Endodermal cell (in vitro differentiated cells): Measurements from ENCODE around the gene CYYR1. TPM values are rescaled to one million over a fixed set of nuclear protein-coding genes. Genes with fewer than 3 reads are reported as not detected.

Source experiments
- DNase-seq: peaks from one replicate; pipeline ENCODE4 v3.0.0-alpha.2; 2017
- H3K27ac ChIP-seq: 2 replicates; pipeline ENCODE4 v1.5.1; 2013; ENCODE audit warnings: mild to moderate bottlenecking, low read depth, low read length, moderate library complexity
- H3K27me3 ChIP-seq: 2 replicates; pipeline ENCODE4 v1.6.1; 2013; ENCODE audit warnings: mild to moderate bottlenecking, low read length, moderate library complexity; ENCODE audit not compliant: insufficient read depth, control insufficient read depth, poor library complexity, severe bottlenecking
- H3K36me3 ChIP-seq: 2 replicates; pipeline ENCODE4 v1.7.0; 2013; ENCODE audit warnings: mild to moderate bottlenecking, low read length, moderate library complexity; ENCODE audit not compliant: control insufficient read depth, insufficient read depth
- H3K4me1 ChIP-seq: one replicate; pipeline ENCODE4 v1.7.0; 2013; ENCODE audit warnings: low read length; ENCODE audit not compliant: control insufficient read depth, insufficient read depth
- H3K4me3 ChIP-seq: 2 replicates; pipeline ENCODE4 v1.5.1; 2013; ENCODE audit warnings: mild to moderate bottlenecking, low read length, moderate library complexity
- H3K9ac ChIP-seq: 2 replicates; pipeline ENCODE4 v1.6.1; 2013; ENCODE audit warnings: mild to moderate bottlenecking, low read length, moderate library complexity; ENCODE audit not compliant: poor library complexity, severe bottlenecking; ENCODE audit errors: extremely low read depth
- H3K9me3 ChIP-seq: 2 replicates; pipeline ENCODE4 v1.6.1; 2013; ENCODE audit warnings: mild to moderate bottlenecking, low read length, moderate library complexity; ENCODE audit not compliant: control insufficient read depth
- H3K27ac Mint-ChIP-seq: 2 replicates; pipeline ENCODE4 v1.8.0; 2020; ENCODE audit warnings: mixed read lengths
- H3K27me3 Mint-ChIP-seq: 2 replicates; pipeline ENCODE4 v1.8.0; 2021; ENCODE audit warnings: mild to moderate bottlenecking, mixed read lengths; ENCODE audit not compliant: insufficient read depth
- H3K36me3 Mint-ChIP-seq: 2 replicates; pipeline ENCODE4 v1.8.0; 2020; ENCODE audit warnings: low read depth, mixed read lengths
- H3K4me1 Mint-ChIP-seq: 2 replicates; pipeline ENCODE4 v1.8.0; 2020; ENCODE audit warnings: mixed read lengths
- H3K4me3 Mint-ChIP-seq: 2 replicates; pipeline ENCODE4 v1.8.0; 2020; ENCODE audit warnings: mild to moderate bottlenecking, moderate library complexity, mixed read lengths
- H3K9me3 Mint-ChIP-seq: 2 replicates; pipeline ENCODE4 v1.8.0; 2020; ENCODE audit warnings: mild to moderate bottlenecking, mixed read lengths
- WGBS, 2 experiments: methylation state at CpG; one replicate each; pipeline versions ENCODE4 v1.1.5 to v1.1.7; 2013; ENCODE audit warnings: missing lambda C conversion rate in 2 of 2, mixed read lengths in 1 of 2; ENCODE audit not compliant: insufficient coverage in 1 of 2, insufficient read length in 1 of 2; 5-methylcytosine and 5-hydroxymethylcytosine counted together
- total RNA-seq, 2 donors: library from RNA; stranded (reverse); fragmentation: NEBNext Ultra II Directional in 1 of 2; extraction: Animal tissue kit (Norgen Biotek cat#: 25700) in 1 of 2; gene quantifications; 2 replicates in 1 of 2; 3 replicates in 1 of 2; pipeline ENCODE4 v1.2.1, GENCODE V29; 2021
- TF ChIP-seq, protein P1 (sequence below): fragments of 200-600 bp; sonication (generic); conservative IDR thresholded peaks from 2 replicates; pipeline ENCODE4 v1.5.0; 2021; ENCODE audit warnings: antibody characterized with exemption, mild to moderate bottlenecking

CYYR1 gene
- total RNA-seq, 2 donors from 2014 or later = 16.8 to 16.9 TPM

DNA sequence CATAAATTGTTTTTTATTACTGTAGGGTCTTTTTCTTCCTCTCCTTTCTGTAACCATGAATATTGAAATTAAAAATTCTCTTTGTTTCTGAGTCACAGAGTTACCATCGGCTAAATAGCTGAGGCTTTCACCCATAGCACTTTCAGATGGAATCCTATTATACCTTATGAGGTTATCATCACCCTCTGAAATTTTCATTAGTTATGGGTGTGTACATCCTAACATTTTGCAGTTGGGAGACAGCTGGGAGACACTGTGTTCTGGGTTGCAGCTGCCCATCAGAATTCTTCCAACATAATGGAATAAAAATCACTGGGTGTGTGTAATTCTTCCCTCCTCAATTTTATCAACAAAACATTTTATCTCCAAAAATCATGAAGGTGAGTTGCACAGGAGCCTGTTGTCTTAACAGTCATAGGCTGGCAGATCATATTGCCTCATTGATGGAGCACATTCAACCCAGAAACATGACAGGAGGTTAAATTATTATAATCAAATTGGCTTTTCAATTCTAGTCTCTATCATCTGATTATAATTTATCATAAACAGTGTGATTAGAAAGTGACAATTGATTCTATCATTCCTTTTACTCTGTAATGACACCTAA, 17.4 kb downstream of the CYYR1 start:
- H3K27me3 ChIP-seq = no peaks in the 10 kb centered on the region
- H3K9me3 Mint-ChIP-seq = no peaks in the 10 kb centered on the region
- no peak overlapping the region for H3K27ac ChIP-seq
- no peak overlapping the region for H3K9ac ChIP-seq
- peaks cover 6% of the 10 kb centered on the region for H3K36me3 ChIP-seq
- no peak for DNase-seq
- H3K4me1 ChIP-seq = no peaks in the 10 kb centered on the region
- H3K36me3 Mint-ChIP-seq = peaks cover 15% of the 10 kb centered on the region
- H3K27ac Mint-ChIP-seq = no peak overlapping the region
- H3K9me3 ChIP-seq = no peaks in the 10 kb centered on the region
- WGBS, 2 experiments = 89% methylated on average over 1 of the region's 1 CpG; no CpG with 5 or more reads in 1 of the 2 experiments
- no peaks in the 10 kb centered on the region for H3K27me3 Mint-ChIP-seq
- TF ChIP-seq, protein P1, sequence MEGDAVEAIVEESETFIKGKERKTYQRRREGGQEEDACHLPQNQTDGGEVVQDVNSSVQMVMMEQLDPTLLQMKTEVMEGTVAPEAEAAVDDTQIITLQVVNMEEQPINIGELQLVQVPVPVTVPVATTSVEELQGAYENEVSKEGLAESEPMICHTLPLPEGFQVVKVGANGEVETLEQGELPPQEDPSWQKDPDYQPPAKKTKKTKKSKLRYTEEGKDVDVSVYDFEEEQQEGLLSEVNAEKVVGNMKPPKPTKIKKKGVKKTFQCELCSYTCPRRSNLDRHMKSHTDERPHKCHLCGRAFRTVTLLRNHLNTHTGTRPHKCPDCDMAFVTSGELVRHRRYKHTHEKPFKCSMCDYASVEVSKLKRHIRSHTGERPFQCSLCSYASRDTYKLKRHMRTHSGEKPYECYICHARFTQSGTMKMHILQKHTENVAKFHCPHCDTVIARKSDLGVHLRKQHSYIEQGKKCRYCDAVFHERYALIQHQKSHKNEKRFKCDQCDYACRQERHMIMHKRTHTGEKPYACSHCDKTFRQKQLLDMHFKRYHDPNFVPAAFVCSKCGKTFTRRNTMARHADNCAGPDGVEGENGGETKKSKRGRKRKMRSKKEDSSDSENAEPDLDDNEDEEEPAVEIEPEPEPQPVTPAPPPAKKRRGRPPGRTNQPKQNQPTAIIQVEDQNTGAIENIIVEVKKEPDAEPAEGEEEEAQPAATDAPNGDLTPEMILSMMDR = no peak
- no peaks in the 10 kb centered on the region for H3K4me1 Mint-ChIP-seq
- no peak overlapping the region for H3K4me3 ChIP-seq
- no peak overlapping the region for H3K4me3 Mint-ChIP-seq

DNA sequence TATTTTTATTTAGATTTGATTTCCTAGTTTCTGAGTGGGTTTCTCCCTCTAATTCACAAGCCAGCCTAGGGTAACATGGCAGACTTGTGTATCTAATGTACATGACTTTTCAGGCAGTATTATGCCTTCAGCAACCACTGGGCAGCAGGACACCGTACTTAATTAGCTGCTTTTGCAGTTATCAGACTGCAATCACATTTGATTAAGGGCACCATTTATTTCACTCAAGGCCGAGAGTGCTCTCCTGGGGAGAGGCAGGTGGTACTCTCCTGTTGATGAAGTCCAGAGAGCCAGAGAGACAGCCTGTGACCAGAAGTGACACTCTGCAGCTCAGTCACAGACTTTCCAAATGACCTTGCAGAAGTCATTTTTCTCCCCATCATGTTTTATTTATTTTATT, 18.7 kb downstream of the CYYR1 start:
- WGBS, 2 experiments = 97 to 100% methylated on average over 2 of the region's 2 CpGs
- Histone ChIP-seq H3K9ac (no peak overlapping the region), H3K27ac (no peak overlapping the region), H3K4me1 (no peaks in the 10 kb centered on the region), H3K27me3 (no peaks in the 10 kb centered on the region), H3K4me3 (no peak overlapping the region), H3K36me3 (no peaks in the 10 kb centered on the region), H3K9me3 (no peaks in the 10 kb centered on the region)
- H3K4me3 Mint-ChIP-seq = no peak overlapping the region
- H3K36me3 Mint-ChIP-seq = peaks cover 15% of the 10 kb centered on the region
- no peaks in the 10 kb centered on the region for H3K27me3 Mint-ChIP-seq
- H3K27ac Mint-ChIP-seq = no peak overlapping the region
- DNase-seq = no peak
- no peaks in the 10 kb centered on the region for H3K4me1 Mint-ChIP-seq
- TF ChIP-seq, protein P1 = no peak
- no peaks in the 10 kb centered on the region for H3K9me3 Mint-ChIP-seq

DNA sequence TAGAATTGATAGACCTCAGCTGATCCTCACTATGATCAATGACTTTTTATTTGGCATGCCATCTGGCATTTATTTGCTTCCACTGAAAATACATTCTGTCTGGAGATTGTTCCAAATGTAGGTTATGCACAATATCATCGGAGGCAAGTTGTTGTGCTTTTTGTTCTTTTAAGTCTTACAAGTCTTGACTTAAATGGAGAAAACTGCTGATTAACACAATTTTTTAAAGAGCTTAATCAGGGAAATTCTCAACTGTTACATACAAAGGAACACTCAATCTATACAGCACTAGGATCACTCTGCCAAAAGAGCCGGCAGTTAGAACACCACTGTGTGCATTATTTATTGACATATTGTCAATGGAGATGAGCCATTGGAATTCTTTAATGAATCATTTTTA, 19.2 kb downstream of the CYYR1 start:
- no peak overlapping the region for H3K9ac ChIP-seq
- H3K4me1 Mint-ChIP-seq = no peaks in the 10 kb centered on the region
- TF ChIP-seq, protein P1 = no peak
- H3K4me1 ChIP-seq = no peaks in the 10 kb centered on the region
- H3K36me3 ChIP-seq = no peaks in the 10 kb centered on the region
- peaks cover 13% of the 10 kb centered on the region for H3K36me3 Mint-ChIP-seq
- H3K9me3 Mint-ChIP-seq = no peaks in the 10 kb centered on the region
- H3K27me3 ChIP-seq = no peaks in the 10 kb centered on the region
- H3K9me3 ChIP-seq = no peaks in the 10 kb centered on the region
- WGBS, 2 experiments = 80 to 100% methylated on average over 1 to 2 of the region's 2 CpGs
- H3K27ac ChIP-seq = no peak overlapping the region
- H3K4me3 Mint-ChIP-seq = no peak overlapping the region
- no peak for DNase-seq
- no peaks in the 10 kb centered on the region for H3K27me3 Mint-ChIP-seq
- H3K27ac Mint-ChIP-seq = no peak overlapping the region
- no peak overlapping the region for H3K4me3 ChIP-seq
